Measurements from ENCODE around the gene POLE. TPM values are rescaled to one million over a fixed set of nuclear protein-coding genes. Genes with fewer than 3 reads are reported as not detected.

POLE gene
- total RNA-seq, 2 experiments from 2014 or later = 157 to 230 TPM

- BruUV-seq (replicated peaks) = no TSS peak
- no peaks in the 10 kb centered on the region for H3K4me1 ChIP-seq (ENCODE audit: insufficient read depth, low read length, poor library complexity, severe bottlenecking)
- ChIA-PET CTCF (ENCODE audit: unreplicated experiment) (no interaction called here), POLR2A (interaction anchor here (1.1 kb wide), 1 partner anchor 44 kb away, joined by 11 read pairs; no protein-coding TSS in a partner anchor)
- no peaks in the 10 kb centered on the region for H3K9me3 ChIP-seq (ENCODE audit: low read length)
- H3K4me3 ChIP-seq (ENCODE audit: low read depth, low read length, poor library complexity, severe bottlenecking) = no peak overlapping the region
- TF ChIP-seq EZH2phosphoT487 (IDR thresholded peaks at IDR 0.05; ENCODE audit: borderline replicate concordance, low read depth, low read length) = no peak
- TF ChIP-seq CTCF (conservative IDR thresholded peaks at IDR 0.05; ENCODE audit: low read length) = no peak
- peaks cover 88% of the 10 kb centered on the region for H3K36me3 ChIP-seq (ENCODE audit: insufficient read depth, low read length)
- H3K9me2 ChIP-seq (ENCODE audit: insufficient read depth, low read length) = no peaks in the 10 kb centered on the region
- DNase-seq (ENCODE audit: low spot score) = no peak
- H4K20me1 ChIP-seq (ENCODE audit: insufficient read depth, low read length) = no peaks in the 10 kb centered on the region
- no peak overlapping the region for H3K4me2 ChIP-seq (ENCODE audit: low read length)
- H3K27ac ChIP-seq (ENCODE audit: low read depth, low read length, poor library complexity, severe bottlenecking) = no peak overlapping the region
- H2AFZ ChIP-seq (ENCODE audit: low read length) = no peak overlapping the region
- H3K79me2 ChIP-seq (ENCODE audit: insufficient read depth, low read depth, low read length) = no peaks in the 10 kb centered on the region
- intact Hi-C loops (cut with micrococcal nuclease; ENCODE audit: unreplicated experiment) = no loop called here
Observed at GRCh38 chr12:132642846-132643835, 44.0 kb downstream of the POLE start.

GRCh38 chr12:132641811-132642650, 45.1 kb downstream of the POLE start:
- no peaks in the 10 kb centered on the region for H3K9me2 ChIP-seq (ENCODE audit: insufficient read depth, low read length)
- ChIA-PET CTCF (ENCODE audit: unreplicated experiment) (no interaction called here), POLR2A (no interaction called here)
- peaks cover 88% of the 10 kb centered on the region for H3K36me3 ChIP-seq (ENCODE audit: insufficient read depth, low read length)
- H3K27ac ChIP-seq (ENCODE audit: low read depth, low read length, poor library complexity, severe bottlenecking) = no peak overlapping the region
- H4K20me1 ChIP-seq (ENCODE audit: insufficient read depth, low read length) = no peaks in the 10 kb centered on the region
- no peak overlapping the region for H3K4me2 ChIP-seq (ENCODE audit: low read length)
- no peak overlapping the region for H2AFZ ChIP-seq (ENCODE audit: low read length)
- H3K79me2 ChIP-seq (ENCODE audit: insufficient read depth, low read depth, low read length) = no peaks in the 10 kb centered on the region
- TSS peak; percentile 18 for BruUV-seq (replicated peaks)
- H3K4me1 ChIP-seq (ENCODE audit: insufficient read depth, low read length, poor library complexity, severe bottlenecking) = peaks cover 8% of the 10 kb centered on the region
- H3K9me3 ChIP-seq (ENCODE audit: low read length) = no peaks in the 10 kb centered on the region
- TF ChIP-seq EZH2phosphoT487 (IDR thresholded peaks at IDR 0.05; ENCODE audit: borderline replicate concordance, low read depth, low read length) (no peak), CTCF (conservative IDR thresholded peaks at IDR 0.05; ENCODE audit: low read length) (no peak)
- intact Hi-C loops (cut with micrococcal nuclease; ENCODE audit: unreplicated experiment) = no loop called here
- H3K4me3 ChIP-seq (ENCODE audit: low read depth, low read length, poor library complexity, severe bottlenecking) = no peak overlapping the region
- DNase-seq (ENCODE audit: low spot score) = no peak
